Right lobe of liver (tissue), 6 donors: ENCODE data around the gene AGRP. TPM values are rescaled to one million over a fixed set of nuclear protein-coding genes. Genes with fewer than 3 reads are reported as not detected.
A peak's percentile ranks its signal among the peaks of the same experiment; 100 is the strongest.

Source experiments
- ATAC-seq, 4 donors: fragments of 200-7000 bp; cut with Tn5 transposase; one replicate each; pipeline ENCODE4 v1.9.1; 2020; ENCODE audit warnings: mild to moderate bottlenecking in 4 of 4, moderate library complexity in 4 of 4
- DNase-seq, 3 donors: peaks; one replicate each; pipeline ENCODE4 v3.0.0-alpha.2; 2020
- H3K27ac ChIP-seq, 3 donors: fragments of 200-600 bp; one replicate each; pipeline ENCODE4 v1.8.0; 2022
- H3K27me3 ChIP-seq, 2 donors: fragments of 200-600 bp; one replicate each; pipeline ENCODE4 v1.8.0; 2022
- H3K36me3 ChIP-seq, 4 donors: fragments of 200-600 bp; sonication (generic) in 1 of 4; one replicate each; pipeline versions ENCODE4 v1.5.1 to v1.8.0; 2017 to 2022; ENCODE audit warnings: control low read depth in 1 of 4
- H3K4me1 ChIP-seq, 4 donors: fragments of 200-600 bp; sonication (generic) in 1 of 4; one replicate each; pipeline versions ENCODE4 v1.5.1 to v1.8.0; 2017 to 2022; ENCODE audit warnings: control low read depth in 1 of 4
- H3K4me3 ChIP-seq, 3 donors: fragments of 200-600 bp; one replicate each; pipeline ENCODE4 v1.8.0; 2022
- H3K9me3 ChIP-seq, 4 donors: fragments of 200-600 bp; sonication (generic) in 1 of 4; one replicate each; pipeline versions ENCODE4 v1.5.1 to v1.8.0; 2017 to 2022; ENCODE audit warnings: control low read depth in 1 of 4
- CTCF ChIP-seq, 4 donors: fragments of 200-600 bp in 3 of 4; fragments of 450-650 bp in 1 of 4; IDR thresholded peaks; one replicate each; pipeline versions ENCODE4 v1.5.1 to v1.8.0; 2016 to 2022; ENCODE audit warnings: antibody characterized with exemption in 4 of 4, mild to moderate bottlenecking in 2 of 4
- POLR2A ChIP-seq: fragments of 450-650 bp; IDR thresholded peaks from one replicate; pipeline ENCODE4 v1.6.1; 2017; ENCODE audit warnings: antibody characterized with exemption, mild to moderate bottlenecking
- WGBS: methylation state at CpG from one replicate; pipeline ENCODE4 v1.1.6; 2018; ENCODE audit warnings: low coverage, low lambda C conversion rate; ENCODE audit not compliant: insufficient coverage; ENCODE audit errors: missing lambda C conversion rate; 5-methylcytosine and 5-hydroxymethylcytosine counted together
- intact Hi-C, 2 donors: fragments of 100-400 bp; cut with DNase I; formaldehyde crosslinking; loops; one replicate each; pipeline versions ENCODE4 v1.11.2 to v1.14.1; 2022
- total RNA-seq, 6 experiments: library from RNA; depleted of rRNA in 2 of 6; stranded (reverse); fragments of >200 nt in 2 of 6; fragmentation: NEBNext Ultra II Directional in 3 of 6; extraction: Animal tissue kit (Norgen Biotek cat#: 25700) in 3 of 6; gene quantifications; one replicate each; pipeline versions ENCODE4 v1.1.0 to v1.2.4, GENCODE V29; 2016 to 2023
- donor health status: DM: no; HTN: yes; CAD: no.
- donor health status: DM: no; HTN: no; CAD: no.
- donor health status: DM: no; HTN: no; CAD: no.
- donor health status: DM: no; HTN: yes; CAD: no.
- donor health status: DM: no; HTN: yes; CAD: no.

AGRP gene
- total RNA-seq, 6 experiments from 2014 or later: not detected

- no CpG with 5 or more reads among the region's 2 CpGs for WGBS
- Histone ChIP-seq H3K4me1 (peaks cover 0 to 56% (median 35%) of the 10 kb centered on the region in 4 donors), H3K27me3 (no peaks in the 10 kb centered on the region), H3K9me3 (no peaks in the 10 kb centered on the region), H3K4me3 (no peak overlapping the region), H3K36me3 (peaks cover 0 to 3% (median 1%) of the 10 kb centered on the region in 4 donors), H3K27ac (peak overlapping the region in 1 of 3 donors; percentile 15)
- TF ChIP-seq CTCF (IDR thresholded peaks at IDR 0.05): no peak
- TF ChIP-seq POLR2A: no peak
- intact Hi-C loops: no loop called here
- ATAC-seq: no peak
- no peak for DNase-seq
Measured at GRCh38 chr16:67449336-67449735, 34.0 kb downstream of the AGRP start.

- Histone ChIP-seq H3K9me3 (no peaks in the 10 kb centered on the region), H3K36me3 (peaks cover 0 to 3% (median 1%) of the 10 kb centered on the region in 4 donors), H3K4me1 (peaks cover 2 to 64% (median 41%) of the 10 kb centered on the region in 4 donors), H3K27ac (no peak overlapping the region), H3K27me3 (no peaks in the 10 kb centered on the region), H3K4me3 (no peak overlapping the region)
- intact Hi-C loops: no loop called here
- DNase-seq (no peak), ATAC-seq (no peak)
- WGBS: 96% methylated on average over 4 of the region's 5 CpGs
- TF ChIP-seq CTCF (IDR thresholded peaks at IDR 0.05) (no peak), POLR2A (no peak)
Measured at GRCh38 chr16:67448580-67448979, 34.8 kb downstream of the AGRP start.

GRCh38 chr16:67447508-67448076 lies 35.8 kb downstream of the AGRP start:
- H3K9me3 ChIP-seq: no peaks in the 10 kb centered on the region
- peak in 1 of 3 donors; percentile 59 for DNase-seq
- TF ChIP-seq CTCF (IDR thresholded peaks at IDR 0.05): peak; percentile 30 to 49 (median 40)
- TF ChIP-seq POLR2A: no peak
- intact Hi-C loops: no loop called here
- H3K36me3 ChIP-seq: peaks cover 0 to 3% (median 1%) of the 10 kb centered on the region in 4 donors
- no peak overlapping the region for H3K4me3 ChIP-seq
- peak overlapping the region in 1 of 3 donors; percentile 62 for H3K27ac ChIP-seq
- peaks cover 5 to 73% (median 46%) of the 10 kb centered on the region in 4 donors for H3K4me1 ChIP-seq
- H3K27me3 ChIP-seq: no peaks in the 10 kb centered on the region
- WGBS: 88% methylated on average over 1 of the region's 6 CpGs
- ATAC-seq: no peak

- ATAC-seq: no peak
- H3K4me1 ChIP-seq: peaks cover 5 to 79% (median 50%) of the 10 kb centered on the region in 4 donors
- H3K27me3 ChIP-seq: no peaks in the 10 kb centered on the region
- H3K36me3 ChIP-seq: peaks cover 0 to 3% (median 0%) of the 10 kb centered on the region in 4 donors
- peak overlapping the region in 1 of 3 donors; percentile 62 for H3K27ac ChIP-seq
- no peaks in the 10 kb centered on the region for H3K9me3 ChIP-seq
- WGBS: 77% methylated on average over 6 of the region's 8 CpGs
- intact Hi-C loops: no loop called here
- no peak for DNase-seq
- TF ChIP-seq POLR2A (no peak), CTCF (IDR thresholded peaks at IDR 0.05) (no peak)
- no peak overlapping the region for H3K4me3 ChIP-seq
Measured at GRCh38 chr16:67446968-67447507, 36.3 kb downstream of the AGRP start.
